BJ (cell line): ENCODE measurements around the gene ZSWIM8. TPM values are rescaled to one million over a fixed set of nuclear protein-coding genes. Genes with fewer than 3 reads are reported as not detected.

Source experiments
- CTCF ChIA-PET: fragments of 350-600 bp; formaldehyde crosslinking; extraction: SDS; loops from one replicate; lab custom pipeline; 2021; ENCODE audit warnings: antibody characterized with exemption, inconsistent platforms; lab: Yijun Ruan, JAX
- POLR2A ChIA-PET: fragments of 300-600 bp; sonication (Branson Sonifier 250); formaldehyde crosslinking; extraction: SDS; loops from one replicate; lab custom pipeline; 2021; ENCODE audit warnings: antibody characterized with exemption; lab: Charles Lee
- DNase-seq: peaks from one replicate; pipeline ENCODE4 v3.0.0-alpha.2; 2011; ENCODE audit warnings: low read depth
- H3K27me3 ChIP-seq: 2 replicates; pipeline ENCODE4 v1.6.0; 2011; ENCODE audit warnings: low read length; ENCODE audit not compliant: control insufficient read depth, insufficient read depth
- H3K36me3 ChIP-seq: 2 replicates; pipeline ENCODE4 v1.5.1; 2011; ENCODE audit warnings: low read length; ENCODE audit not compliant: control insufficient read depth, insufficient read depth
- H3K4me3 ChIP-seq: 2 replicates; pipeline ENCODE4 v1.5.1; 2011; ENCODE audit warnings: low read depth, mild to moderate bottlenecking, control low read depth, low read length
- CTCF ChIP-seq: IDR thresholded peaks from 2 replicates; pipeline ENCODE4 v1.5.1; 2011; ENCODE audit warnings: low read depth, mild to moderate bottlenecking, control low read depth, inconsistent platforms, low read length, moderate library complexity; ENCODE audit not compliant: insufficient read depth
- polyA plus RNA-seq: library from polyadenylated mRNA; depleted of rRNA; stranded (reverse); fragments of >200 nt; gene quantifications from 2 replicates; pipeline ENCODE4 v1.2.3, GENCODE V29; 2011

The ZSWIM8 gene
- polyA plus RNA-seq, 1 experiment, result 82.0 TPM

GRCh38 chr10:73759512-73760115 is 25.8 kb upstream of the ZSWIM8 start:
- TF ChIP-seq CTCF, result no peak
- CTCF ChIA-PET, result interaction anchor here (0.6 to 1.2 kb wide), 4 partner anchors 12 to 230 kb away, joined by 3 to 4 read pairs (median 4); a partner anchor contains a TSS
- H3K27me3 ChIP-seq, result no peaks in the 10 kb centered on the region
- DNase-seq, result no peak
- no peak overlapping the region for H3K4me3 ChIP-seq
- POLR2A ChIA-PET, result no interaction called here
- peaks cover 31% of the 10 kb centered on the region for H3K36me3 ChIP-seq

GRCh38 chr10:73761781-73762180 is 23.6 kb upstream of the ZSWIM8 start:
- CTCF ChIA-PET, result interaction anchor here (0.7 kb wide), 1 partner anchor 11 kb away, joined by 3 read pairs; a partner anchor contains a TSS
- POLR2A ChIA-PET, result no interaction called here
- Histone ChIP-seq H3K4me3 (no peak overlapping the region), H3K27me3 (no peaks in the 10 kb centered on the region), H3K36me3 (peaks cover 43% of the 10 kb centered on the region)
- DNase-seq, result no peak
- TF ChIP-seq CTCF, result no peak

GRCh38 chr10:73762915-73763314 is 22.5 kb upstream of the ZSWIM8 start:
- Histone ChIP-seq H3K36me3 (peaks cover 46% of the 10 kb centered on the region), H3K4me3 (no peak overlapping the region), H3K27me3 (no peaks in the 10 kb centered on the region)
- CTCF ChIA-PET, result interaction anchor here (1.1 kb wide), 1 partner anchor 43 kb away, joined by 3 read pairs; no protein-coding TSS in a partner anchor
- DNase-seq, result no peak
- TF ChIP-seq CTCF, result no peak
- POLR2A ChIA-PET, result no interaction called here

GRCh38 chr10:73763343-73763742 is 22.1 kb upstream of the ZSWIM8 start:
- H3K36me3 ChIP-seq, result peaks cover 46% of the 10 kb centered on the region
- CTCF ChIA-PET, result interaction anchor here (1.1 kb wide), 1 partner anchor 43 kb away, joined by 3 read pairs; no protein-coding TSS in a partner anchor
- no peak overlapping the region for H3K4me3 ChIP-seq
- POLR2A ChIA-PET, result no interaction called here
- no peaks in the 10 kb centered on the region for H3K27me3 ChIP-seq
- no peak for TF ChIP-seq CTCF
- DNase-seq, result no peak

GRCh38 chr10:73765066-73765465 is 20.3 kb upstream of the ZSWIM8 start:
- DNase-seq, result no peak
- Histone ChIP-seq H3K4me3 (no peak overlapping the region), H3K36me3 (peaks cover 49% of the 10 kb centered on the region), H3K27me3 (no peaks in the 10 kb centered on the region)
- TF ChIP-seq CTCF, result no peak
- ChIA-PET POLR2A (no interaction called here), CTCF (interaction anchor here (1.2 kb wide), 1 partner anchor 9 kb away, joined by 3 read pairs; no protein-coding TSS in a partner anchor)
